GM12891 (cell line): ENCODE results near the gene EPB41.

Experiments
- POLR2A ChIP-seq: IDR thresholded peaks from 2 replicates; pipeline ENCODE4 v1.6.1; 2011; ENCODE audit warnings: low read depth, low read length, control low read depth
- POLR2AphosphoS5 ChIP-seq: IDR thresholded peaks from 2 replicates; pipeline ENCODE4 v1.6.1; 2011; ENCODE audit warnings: low read depth, low read length, control low read depth
- POU2F2 ChIP-seq: IDR thresholded peaks from 2 replicates; pipeline ENCODE4 v1.6.1; 2011; ENCODE audit warnings: low read depth, mild to moderate bottlenecking, control low read depth, low read length, moderate library complexity
- SPI1 ChIP-seq: IDR thresholded peaks from 2 replicates; pipeline ENCODE4 v1.6.1; 2011; ENCODE audit warnings: low read depth, low read length, control low read depth
- TAF1 ChIP-seq: IDR thresholded peaks from 2 replicates; pipeline ENCODE4 v1.6.1; 2011; ENCODE audit warnings: low read depth, low read length, control low read depth

GRCh38 chr1:29112705-29113412 is 198.5 kb downstream of the EPB41 start:
- TF ChIP-seq POLR2A = no peak
- no peak for TF ChIP-seq POLR2AphosphoS5
- no peak for TF ChIP-seq TAF1
- TF ChIP-seq SPI1 = no peak
- TF ChIP-seq POU2F2 = no peak
